Measurements from ENCODE around the gene ABCC4.

DNA sequence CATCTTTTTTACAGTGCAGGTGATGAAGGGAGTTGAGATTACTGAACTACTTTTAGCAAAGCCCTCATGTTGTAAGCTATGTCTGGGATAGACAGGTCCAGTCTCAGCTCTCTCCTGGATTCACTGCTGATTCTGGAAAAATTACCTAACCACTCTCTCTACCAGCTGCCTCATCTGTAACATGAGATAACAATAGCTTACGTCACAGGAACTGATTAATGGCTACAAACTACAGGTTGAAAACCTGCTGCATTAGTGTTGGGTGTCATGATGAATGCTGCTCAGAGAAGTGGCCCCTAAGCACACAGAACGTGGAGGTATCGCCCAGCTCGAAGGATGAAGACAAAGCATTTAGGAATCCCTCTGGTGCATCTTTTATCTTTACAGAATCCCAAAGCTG, 277.8 kb downstream of the ABCC4 start:
- no peak for TF ChIP-seq CTCF (IDR thresholded peaks at IDR 0.05)
- TF ChIP-seq POLR2A (IDR thresholded peaks at IDR 0.05): no peak
- no peak for TF ChIP-seq EP300 (IDR thresholded peaks at IDR 0.05)
